Urothelium cell line (cell line): ENCODE measurements around the gene XPNPEP3.
"Not testable (repeated sequence)": the region's sequence is repeated elsewhere in the genome, so short reads cannot be mapped to it uniquely, and the experiment has no call there.

Experiments used
- DNase-seq: peaks from one replicate; pipeline ENCODE4 v3.0.0; 2011; ENCODE audit warnings: low spot score, mixed read lengths
- FAIRE-seq: peaks from 2 replicates; lab custom pipeline; 2011; peaks lifted over from hg19 to GRCh38; lab: Jason Lieb, UNC

XPNPEP3 gene

DNA sequence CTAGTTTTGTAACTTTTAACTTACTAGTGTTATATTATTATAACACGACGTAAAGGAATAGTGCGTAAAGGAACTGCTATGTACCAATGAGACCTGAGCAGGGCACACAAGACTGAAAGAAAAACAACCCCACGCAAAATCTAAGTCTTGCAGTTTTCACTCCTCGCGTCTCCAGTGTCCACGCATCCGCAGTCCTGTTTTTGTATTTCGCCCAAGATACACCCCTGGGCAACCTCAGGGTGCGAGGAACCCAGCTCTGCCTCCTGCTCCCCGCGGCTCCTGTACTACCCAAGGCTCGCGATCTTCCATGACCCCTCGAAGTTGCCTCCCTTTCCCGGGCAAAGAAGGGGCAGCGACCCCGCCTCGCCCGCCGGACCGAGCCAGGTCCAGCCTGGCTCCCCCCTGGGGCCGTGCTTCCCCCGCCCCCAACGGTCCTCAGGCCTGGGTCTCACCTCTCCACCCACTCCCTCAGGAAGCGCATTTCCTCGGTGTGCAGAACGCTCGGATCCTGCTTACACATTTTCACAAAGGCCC is 902 bp upstream of the XPNPEP3 start:
- DNase-seq (peak; percentile 27), FAIRE-seq (no peak)

DNA sequence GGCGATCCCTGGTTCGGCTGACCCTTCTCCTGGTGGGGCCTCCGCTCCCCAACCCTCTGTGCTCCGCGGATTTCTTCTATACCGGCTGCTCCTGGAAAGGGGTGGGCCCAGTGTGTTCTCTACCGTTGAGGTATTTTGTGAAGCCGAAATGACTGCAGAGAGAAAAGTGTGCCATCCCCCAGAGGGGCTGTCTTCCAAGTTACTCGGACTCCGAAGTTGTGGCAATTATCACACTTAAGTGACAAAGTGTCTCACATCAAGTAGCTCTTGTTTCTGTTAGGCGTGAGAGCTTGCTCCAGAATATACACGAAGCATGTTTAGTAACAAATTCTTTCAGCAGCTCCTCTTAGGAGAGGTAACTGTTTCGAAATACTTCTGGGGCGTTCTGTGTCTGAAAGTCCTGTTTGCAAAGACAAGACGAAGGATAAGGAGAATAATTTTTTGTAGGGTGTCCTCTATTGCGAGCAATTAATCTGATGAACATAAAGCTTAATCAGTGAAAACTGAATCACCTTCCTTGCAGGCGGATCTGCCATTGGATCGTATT is 434 bp downstream of the XPNPEP3 start:
- DNase-seq (no peak), FAIRE-seq (no peak)

DNA sequence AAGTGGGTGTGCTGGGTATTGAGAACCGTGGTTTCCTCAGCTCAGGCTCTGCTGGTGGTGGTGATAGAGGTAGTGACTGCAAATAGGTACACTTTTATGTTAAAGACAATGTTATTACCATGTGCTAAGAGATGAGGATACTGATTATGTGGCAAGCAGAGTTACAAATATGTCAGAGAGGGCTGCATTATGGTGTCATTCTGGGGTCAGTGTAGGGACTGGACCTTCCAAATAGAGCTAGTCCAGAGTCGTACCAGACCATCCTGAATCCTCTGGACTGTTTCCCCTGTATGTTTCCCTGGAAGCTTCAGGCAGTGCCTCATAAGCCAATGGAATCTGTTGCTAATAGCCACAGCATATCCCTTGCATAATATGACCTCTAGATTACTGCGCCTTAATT is 5.1 kb downstream of the XPNPEP3 start, which contains the start of gene DNAJB7:
Gene DNAJB7, minus strand, starts transcription at position 101 of the 400 bp plus-strand sequence. CDS start 119 bp downstream, outside the sequence.
- FAIRE-seq (no peak), DNase-seq (no peak)

DNA sequence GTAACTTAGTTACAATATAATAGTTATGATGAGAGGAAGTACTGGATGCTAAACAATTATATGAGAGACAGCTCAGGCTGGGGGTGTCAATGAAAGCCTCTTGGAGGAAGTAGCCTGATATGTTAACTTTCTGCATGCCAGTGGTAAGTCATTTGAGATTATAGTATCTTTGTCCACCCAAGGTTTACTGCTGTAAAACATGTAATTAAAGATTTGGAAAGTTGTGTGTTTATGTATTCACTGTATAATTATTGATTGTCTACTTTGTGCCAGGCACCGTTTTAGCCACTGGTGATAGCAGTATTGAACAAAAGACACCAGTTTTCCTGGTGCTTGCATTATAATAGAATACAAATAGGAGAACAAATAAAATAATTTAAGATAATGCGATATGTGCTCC is 5.6 kb downstream of the XPNPEP3 start:
- no peak for FAIRE-seq

DNA sequence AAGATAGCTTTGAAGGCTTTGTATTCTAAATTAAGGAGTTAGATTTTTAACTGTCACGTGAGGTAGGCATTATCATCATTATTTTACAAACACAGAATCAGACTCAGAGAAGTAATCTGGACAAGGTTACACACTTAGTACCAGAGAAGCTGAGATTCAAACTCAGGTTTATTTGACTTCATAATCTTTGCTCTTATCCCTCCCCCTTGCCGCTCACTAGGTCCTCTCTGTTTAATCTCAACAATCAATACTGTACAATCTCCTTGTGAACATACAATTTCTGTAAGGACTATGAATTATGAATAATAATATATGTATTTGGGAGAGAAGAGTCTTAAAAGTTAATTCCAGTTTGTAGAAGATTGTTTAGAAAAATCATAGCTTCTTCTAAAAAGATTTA is 10.2 kb downstream of the XPNPEP3 start:
- no peak for FAIRE-seq
- no peak for DNase-seq

More for the DNA sequence above, 5.6 kb downstream of the XPNPEP3 start:
- no peak for DNase-seq

DNA sequence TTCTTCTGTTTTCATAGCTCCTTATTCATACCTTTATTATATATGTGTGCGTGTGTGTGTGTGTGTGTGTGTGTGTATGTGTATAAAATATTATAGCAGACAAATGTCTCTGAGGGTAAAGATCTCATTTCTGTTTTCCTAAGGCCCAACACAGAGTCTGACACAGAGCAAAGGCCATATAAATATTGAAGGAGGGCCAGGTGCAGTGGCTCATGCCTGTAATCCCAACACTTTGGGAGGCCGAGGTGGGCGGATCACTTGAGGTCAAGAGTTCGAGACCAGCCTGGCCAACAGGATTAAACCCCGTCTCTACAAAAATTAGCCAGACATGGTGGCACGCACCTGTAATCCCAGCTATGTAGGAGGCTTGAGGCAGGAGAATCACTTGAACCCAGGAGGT is 11.4 kb downstream of the XPNPEP3 start:
- not testable (repeated sequence) for FAIRE-seq, DNase-seq

DNA sequence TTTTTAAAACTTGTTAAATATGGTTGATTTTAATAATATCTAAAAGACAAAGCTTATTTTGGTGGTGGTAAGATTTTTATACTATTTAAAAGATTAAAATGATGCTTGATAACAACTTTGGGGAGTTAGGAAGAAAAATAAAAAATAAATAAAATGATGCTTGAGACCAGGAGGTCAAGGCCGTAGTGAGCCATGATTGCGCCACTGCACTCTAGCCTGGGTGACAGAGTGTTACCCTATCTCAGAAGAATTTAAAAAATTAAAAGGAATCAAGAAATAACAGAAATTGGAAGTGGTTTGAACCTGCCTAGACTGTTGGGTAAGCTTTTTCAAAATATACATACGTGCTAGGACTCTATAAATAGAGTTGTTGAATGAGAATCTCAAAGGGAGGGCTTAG is 17.1 kb downstream of the XPNPEP3 start:
- DNase-seq = no peak
- FAIRE-seq = no peak

DNA sequence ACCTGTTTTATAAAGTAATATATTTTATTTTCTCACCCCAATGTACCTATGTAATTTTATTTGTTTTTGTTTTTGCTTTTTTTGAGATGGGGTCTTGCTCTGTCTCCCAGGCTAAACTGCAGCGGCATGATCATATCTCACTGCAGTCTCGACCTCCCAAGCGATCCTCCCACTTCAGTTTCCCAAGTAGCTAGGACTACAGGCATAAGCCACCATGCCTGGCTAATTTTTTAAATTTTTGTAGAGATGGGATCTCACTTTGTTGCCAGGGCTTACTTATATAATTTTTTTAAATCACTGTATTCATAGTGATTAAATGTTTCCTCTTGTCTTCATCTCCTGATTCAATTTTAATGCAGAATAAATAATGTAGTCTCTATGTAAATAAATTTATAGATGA is 18.2 kb downstream of the XPNPEP3 start:
- no peak for FAIRE-seq
- DNase-seq = no peak

DNA sequence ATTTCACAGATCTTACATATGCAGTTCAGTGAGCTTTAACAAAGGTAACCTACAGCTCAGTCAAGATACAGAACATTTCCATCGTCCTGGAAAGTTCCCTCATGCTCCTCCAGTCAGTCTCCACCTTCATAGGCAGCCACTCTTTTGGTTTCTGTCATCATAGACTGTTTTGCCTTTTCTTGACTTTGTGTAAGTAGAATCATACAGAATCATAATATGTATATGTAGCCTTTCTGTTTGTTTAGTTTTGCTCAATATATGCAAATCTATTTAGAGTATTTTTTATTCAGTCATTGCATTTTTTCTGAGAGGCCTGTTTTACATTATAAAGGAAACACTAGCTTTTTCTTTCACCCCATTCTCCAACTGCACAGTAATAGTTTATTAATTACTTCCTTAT is 20.0 kb downstream of the XPNPEP3 start:
- no peak for FAIRE-seq
- DNase-seq = no peak

DNA sequence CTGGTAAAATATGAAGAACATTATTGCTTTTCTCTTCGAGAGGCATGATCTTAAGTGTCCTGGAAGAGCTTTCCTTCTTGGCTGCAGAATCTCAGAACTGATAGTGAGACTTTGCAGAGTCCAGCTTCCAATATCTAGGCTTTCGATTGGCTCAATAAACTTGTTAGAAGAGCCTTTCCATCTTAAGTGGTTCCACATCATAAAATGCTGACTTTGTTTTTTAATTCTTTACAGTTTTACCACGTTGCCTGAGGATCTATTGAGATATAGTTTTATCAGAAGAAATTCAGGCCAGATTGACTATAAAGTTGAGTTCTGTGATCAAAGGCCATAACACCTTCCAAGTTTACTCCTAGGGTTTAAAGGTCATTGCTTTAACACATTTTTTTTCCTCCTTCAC is 20.5 kb downstream of the XPNPEP3 start:
- no peak for FAIRE-seq
- DNase-seq = no peak

DNA sequence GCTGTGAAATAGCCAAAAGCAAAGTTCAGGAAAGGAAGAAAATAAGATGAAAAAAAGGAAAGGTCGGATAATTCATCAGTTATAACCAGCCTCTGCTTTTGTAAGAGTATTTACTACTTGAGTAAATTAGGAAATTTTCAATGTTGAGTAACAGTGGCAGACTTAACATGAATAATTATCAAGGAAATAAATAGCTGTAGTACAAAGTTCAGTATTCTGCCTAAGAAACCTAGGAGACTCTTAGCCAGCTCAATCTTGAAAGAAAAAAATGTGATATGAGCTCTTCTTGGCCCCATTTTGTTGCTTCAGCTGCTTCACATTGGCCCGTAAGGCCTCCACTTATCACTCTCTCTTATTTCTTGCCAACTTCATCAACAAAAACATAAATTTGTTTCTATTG is 22.0 kb downstream of the XPNPEP3 start:
- FAIRE-seq (no peak), DNase-seq (no peak)

DNA sequence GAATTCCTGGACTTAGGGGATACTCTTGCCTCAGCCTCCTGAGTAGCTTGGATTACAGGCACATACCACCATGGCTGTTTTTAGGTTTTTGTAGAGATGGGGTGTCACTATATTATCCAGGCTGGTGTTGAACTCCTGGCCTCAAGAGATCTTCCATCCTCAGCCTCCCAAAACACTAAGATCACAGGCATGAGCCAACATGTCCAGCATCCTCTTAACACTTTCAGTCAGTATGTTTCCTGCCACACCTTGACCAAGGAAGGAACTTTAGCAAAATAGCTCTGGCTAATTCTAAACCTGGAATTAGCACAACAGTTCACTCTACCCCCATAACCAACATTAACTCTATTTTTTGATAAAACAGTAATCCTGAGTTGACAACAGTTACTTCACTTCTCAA is 32.2 kb downstream of the XPNPEP3 start:
- no peak for DNase-seq
- FAIRE-seq = peak; percentile 44

DNA sequence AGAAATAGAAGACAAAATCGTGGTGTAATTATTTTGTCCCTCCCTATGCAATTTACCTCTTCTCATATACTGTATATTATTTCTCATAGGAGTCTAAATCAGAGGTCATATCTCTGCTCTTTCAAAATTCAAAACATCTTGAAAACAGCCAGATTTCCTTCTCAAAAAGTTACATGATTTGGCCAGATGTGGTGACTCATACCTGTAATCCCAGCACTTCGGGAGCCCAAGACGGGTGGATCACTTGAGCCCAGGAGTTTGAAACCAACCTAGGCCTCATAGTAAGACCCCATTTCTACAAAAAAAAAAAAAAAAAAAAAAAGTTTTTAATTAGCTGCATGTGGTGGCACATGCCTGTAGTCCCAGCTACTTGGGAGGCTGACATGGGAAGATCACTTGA is 33.9 kb downstream of the XPNPEP3 start:
- FAIRE-seq (no peak), DNase-seq (no peak)

DNA sequence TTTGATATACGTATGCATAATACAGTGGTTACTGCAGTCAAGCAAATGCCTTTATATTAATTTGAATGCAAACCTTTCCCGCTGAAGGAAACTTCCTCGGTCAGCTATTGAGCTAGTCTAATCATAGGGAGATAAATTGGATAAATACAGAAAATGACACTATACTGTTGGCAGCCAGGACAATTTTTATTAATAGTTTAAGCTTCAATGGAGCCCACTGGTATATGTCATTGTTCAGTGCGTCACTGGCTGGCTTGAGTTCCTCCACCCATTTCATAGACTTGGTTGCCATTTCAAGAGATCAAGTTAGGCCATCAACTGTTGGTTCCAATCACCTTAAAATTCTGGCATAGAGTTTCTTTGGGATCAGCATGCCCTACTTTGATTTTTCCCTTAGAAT is 37.5 kb downstream of the XPNPEP3 start:
- FAIRE-seq = no peak
- no peak for DNase-seq

DNA sequence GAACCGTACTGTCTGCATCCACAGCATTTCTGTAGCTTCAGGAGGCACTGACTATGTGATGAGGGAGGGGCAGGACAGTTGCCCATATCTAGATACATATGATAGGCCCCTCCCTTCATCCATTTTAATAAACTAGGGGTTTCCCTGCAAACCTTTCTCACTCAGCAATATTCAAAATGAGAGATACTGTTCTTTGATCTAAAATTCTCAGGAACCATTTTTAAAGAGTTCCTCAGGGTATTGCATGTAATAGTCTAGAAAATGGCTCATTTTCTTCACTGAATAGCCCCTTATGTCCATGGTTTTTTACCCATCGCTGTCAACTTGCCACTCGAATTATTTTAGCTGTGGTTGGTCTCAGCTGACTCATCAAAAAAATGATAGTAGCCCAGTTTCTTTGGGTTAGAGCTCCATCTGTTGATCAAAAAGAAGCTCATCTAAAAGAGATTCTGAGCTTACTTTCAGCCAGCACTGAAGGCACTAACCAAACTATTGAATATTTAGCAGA is 42.0 kb downstream of the XPNPEP3 start:
- FAIRE-seq (no peak), DNase-seq (peak; percentile 66)

DNA sequence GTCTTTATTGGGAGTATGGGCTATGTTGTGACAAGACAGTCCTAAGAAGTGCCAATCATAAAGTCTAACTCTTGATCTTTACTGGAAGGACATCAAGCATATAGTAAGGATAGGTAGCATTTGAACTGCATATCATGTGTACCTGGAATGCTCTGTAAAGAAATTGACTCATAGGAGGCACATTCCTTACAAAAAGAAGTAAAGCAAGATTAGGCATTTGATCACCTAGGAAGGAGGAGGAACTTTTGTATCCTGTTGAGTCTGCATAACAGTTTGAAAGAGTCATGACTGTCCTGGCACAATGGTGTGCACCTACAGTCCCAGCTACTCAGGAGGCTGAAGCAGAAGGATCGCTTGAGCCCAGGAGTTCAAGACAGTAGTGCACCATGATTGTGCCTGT is 47.2 kb downstream of the XPNPEP3 start:
- no peak for DNase-seq
- FAIRE-seq = no peak

DNA sequence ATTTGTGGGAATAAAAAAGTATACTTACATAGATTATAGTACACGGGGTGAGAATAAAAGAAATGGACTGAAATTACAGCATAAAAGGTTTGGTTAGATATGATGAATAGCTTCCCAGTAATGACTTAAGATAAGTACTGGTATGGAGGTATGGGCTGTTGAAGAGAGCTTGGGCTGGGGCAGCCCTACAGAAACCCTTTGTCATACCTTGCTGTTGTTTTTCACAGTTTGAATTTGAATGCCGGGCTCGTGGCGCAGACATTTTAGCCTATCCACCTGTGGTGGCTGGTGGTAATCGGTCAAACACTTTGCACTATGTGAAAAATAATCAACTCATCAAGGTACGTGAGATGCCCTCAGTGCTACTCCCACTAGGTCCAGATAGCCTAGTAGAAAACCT is 51.9 kb downstream of the XPNPEP3 start:
- no peak for DNase-seq

DNA sequence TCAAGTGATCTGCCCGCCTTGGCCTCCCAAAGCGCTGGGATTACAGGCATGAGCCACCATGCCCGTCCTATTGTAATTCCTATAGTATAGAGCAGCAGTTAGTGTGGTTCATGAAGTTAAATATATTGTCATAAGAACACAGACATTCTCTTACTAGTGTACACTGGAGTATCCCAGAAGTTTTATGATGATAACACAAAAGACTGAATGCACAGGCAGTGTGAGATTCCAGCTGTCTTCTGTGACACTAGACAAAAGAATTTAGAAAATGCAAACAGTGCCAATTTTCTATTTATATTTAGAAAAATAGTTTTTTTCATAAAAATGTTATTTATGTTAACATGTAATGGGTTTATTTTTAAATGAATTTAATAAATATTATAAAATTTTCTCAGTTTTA is 54.8 kb downstream of the XPNPEP3 start:
- DNase-seq (no peak), FAIRE-seq (no peak)

More for the DNA sequence above, 51.9 kb downstream of the XPNPEP3 start:
- FAIRE-seq = no peak

DNA sequence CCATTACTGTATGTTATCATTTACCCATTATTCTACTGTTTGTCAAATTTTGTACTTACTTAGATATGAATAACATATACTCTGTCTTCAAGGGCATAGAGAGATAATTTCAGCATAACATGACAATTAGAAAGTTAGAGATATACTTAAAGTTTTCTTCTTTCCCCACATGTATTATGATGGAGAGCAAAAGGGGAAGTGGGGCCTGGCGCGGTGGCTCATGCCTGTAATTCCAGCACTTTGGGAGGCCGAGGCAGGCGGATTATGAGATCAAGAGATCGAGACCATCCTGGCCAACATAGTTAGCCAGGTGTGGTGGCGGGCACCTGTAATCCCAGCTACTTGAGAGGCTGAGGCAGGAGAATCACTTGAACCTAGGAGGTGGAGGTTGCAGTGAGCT is 56.0 kb downstream of the XPNPEP3 start:
- not testable (repeated sequence) for DNase-seq, FAIRE-seq

DNA sequence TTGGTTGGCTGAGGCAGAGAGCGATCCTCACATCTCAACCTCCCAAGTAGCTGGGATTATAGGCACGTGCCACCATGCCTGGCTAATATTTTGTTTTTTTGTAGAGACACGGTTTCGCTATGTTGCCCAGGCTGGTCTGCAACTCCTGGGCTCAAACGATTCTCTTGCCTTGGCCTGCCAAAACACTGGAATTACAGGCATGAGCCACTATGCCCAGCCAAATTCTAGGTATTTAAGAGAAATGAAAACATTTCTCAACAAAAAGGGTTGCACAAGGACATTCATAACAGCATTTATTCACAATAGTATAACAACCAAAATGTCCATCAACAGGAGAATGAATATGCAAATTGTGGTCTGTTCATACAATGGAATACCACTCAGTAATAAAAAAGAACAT is 62.5 kb downstream of the XPNPEP3 start:
- FAIRE-seq (no peak), DNase-seq (no peak)

DNA sequence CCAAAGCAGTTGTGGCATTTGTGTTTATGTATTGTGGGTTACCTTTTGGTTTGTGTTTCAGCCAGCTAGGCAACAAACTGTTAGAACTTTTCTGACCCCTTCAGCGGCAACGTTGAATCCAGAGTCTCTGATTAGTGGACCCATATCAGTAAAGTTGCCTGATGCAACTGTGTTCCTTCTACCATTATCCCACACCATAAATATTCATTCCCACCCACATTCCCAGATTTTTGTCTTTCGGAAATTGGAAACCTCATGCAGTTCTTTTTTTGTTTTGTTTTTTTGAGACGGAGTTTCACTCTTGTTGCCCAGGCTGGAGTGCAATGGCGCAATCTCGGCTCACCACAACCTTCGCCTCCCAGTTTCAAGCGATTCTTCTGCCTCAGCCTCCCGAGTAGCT is 63.6 kb downstream of the XPNPEP3 start:
- no peak for FAIRE-seq
- no peak for DNase-seq

DNA sequence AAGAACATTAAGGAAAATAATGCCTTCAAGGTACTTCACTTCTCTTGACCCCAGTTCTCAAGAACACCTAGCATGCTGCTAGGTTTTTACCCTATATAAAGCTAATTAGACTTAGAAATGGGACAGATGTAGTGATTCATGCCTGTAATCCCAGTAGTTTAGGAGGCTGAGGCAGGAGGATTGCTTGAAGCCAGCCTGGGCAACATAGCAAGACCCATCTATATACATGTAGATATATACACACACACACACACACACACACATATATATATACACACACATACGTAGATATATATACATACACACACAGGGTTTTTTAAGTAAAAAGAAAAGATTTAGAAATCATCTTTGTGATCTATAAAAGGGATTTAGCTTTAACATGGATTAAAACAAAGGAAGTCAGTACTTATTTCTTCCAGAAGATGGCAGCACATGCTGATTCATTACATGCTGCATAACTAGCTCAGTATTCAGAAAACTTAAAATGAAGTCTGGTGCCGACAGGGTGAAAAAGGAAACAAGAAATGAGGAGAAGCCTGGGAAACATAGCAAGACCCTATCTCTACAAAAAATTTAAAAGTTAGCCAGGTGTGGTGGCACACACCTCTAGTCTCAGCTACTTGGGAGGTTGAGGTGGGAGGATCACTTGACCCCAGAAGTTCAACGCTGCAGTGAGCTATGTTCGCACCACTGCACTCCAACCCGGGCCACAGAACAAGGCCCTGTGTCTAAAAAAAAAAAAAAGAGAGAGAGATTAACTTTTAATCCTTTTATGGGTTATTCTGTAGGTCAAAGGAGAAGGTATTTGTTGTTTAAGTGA is 65.7 kb downstream of the XPNPEP3 start:
- FAIRE-seq = no peak
- peak; percentile 40 for DNase-seq
